Prostate gland (tissue), 2 donors: Measurements from ENCODE around the gene CYTH1. TPM values are rescaled to one million over a fixed set of nuclear protein-coding genes. Genes with fewer than 3 reads are reported as not detected.

Source experiments
- DNase-seq: peaks from one replicate; pipeline ENCODE4 v3.0.0-alpha.2; 2019; ENCODE audit warnings: low spot score
- H3K27ac ChIP-seq, 2 donors: fragments of 200-600 bp; sonication (generic); 2 replicates each; pipeline ENCODE4 v1.5.1; 2017 to 2019
- H3K27me3 ChIP-seq: fragments of 200-600 bp; sonication (generic); replicated peaks from 2 replicates; pipeline ENCODE4 v1.5.1; 2019; ENCODE audit not compliant: insufficient read depth
- H3K36me3 ChIP-seq, 2 donors: fragments of 200-600 bp; sonication (generic); 1 replicate in 1 of 2; 2 replicates in 1 of 2; pipeline versions ENCODE4 v1.5.1 to v1.8.1; 2017 to 2019
- H3K4me1 ChIP-seq: fragments of 200-600 bp; sonication (generic); replicated peaks from 2 replicates; pipeline ENCODE4 v1.5.1; 2019
- H3K4me3 ChIP-seq, 2 donors: fragments of 200-600 bp; sonication (generic); 2 replicates each; pipeline ENCODE4 v1.5.1; 2017 to 2019
- H3K9me3 ChIP-seq: fragments of 200-600 bp; sonication (generic); 2 replicates; pipeline ENCODE4 v1.5.1; 2017
- POLR2A ChIP-seq: fragments of 450-650 bp; IDR thresholded peaks from one replicate; pipeline ENCODE4 v1.6.1; 2016; ENCODE audit warnings: antibody characterized with exemption, mild to moderate bottlenecking
- POLR2AphosphoS5 ChIP-seq: sonication (generic); formaldehyde crosslinking; IDR thresholded peaks from one replicate; pipeline ENCODE4 v1.6.1; 2017; ENCODE audit warnings: antibody characterized with exemption
- WGBS: methylation state at CpG from one replicate; pipeline ENCODE4 v1.1.5; 2018; 5-methylcytosine and 5-hydroxymethylcytosine counted together
- intact Hi-C: fragments of 100-400 bp; cut with DNase I; formaldehyde crosslinking; loops from one replicate; pipeline ENCODE4 v1.14.2; 2022
- total RNA-seq, 2 donors: library from RNA; depleted of rRNA; stranded (reverse); fragments of >200 nt; gene quantifications; one replicate each; pipeline ENCODE4 v1.1.0, GENCODE V29; 2016
- TF ChIP-seq, protein P1 (sequence below), 4 experiments: fragments of 200-600 bp in 2 of 4; fragments of 450-650 bp in 2 of 4; sonication (generic) in 2 of 4; IDR thresholded peaks; 1 replicate in 3 of 4; 2 replicates in 1 of 4; pipeline ENCODE4 v1.5.1; 2016 to 2019; ENCODE audit warnings: antibody characterized with exemption in 4 of 4, mild to moderate bottlenecking in 2 of 4, moderate library complexity in 2 of 4

The CYTH1 gene
- total RNA-seq, 2 donors from 2014 or later: 65.2 to 73.9 TPM

DNA sequence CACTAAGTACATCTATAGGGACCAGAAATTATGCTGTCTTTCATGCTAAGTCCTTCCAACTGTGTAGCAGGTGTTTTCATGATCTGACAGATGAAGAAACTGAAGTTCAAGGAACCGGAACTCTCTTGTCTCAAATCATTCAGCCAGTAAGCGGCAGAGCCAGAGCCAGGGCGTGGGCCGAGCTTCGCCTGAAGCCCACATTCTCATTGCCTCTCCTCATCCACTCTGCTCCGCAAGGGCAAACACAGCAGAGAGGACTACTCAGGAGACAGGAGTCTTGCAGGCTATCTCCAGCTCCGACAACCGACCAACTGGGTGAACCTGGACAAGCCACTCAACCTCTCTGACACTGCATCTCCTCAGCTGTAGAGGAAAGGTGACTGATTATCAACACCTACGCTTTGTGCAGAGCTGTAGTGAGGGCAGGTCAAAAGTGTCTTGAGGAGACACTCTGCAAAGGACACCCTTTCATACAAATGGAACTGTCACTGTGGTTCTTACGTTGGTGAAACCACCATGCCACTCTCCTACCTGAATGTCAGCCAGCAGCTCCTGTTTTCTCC is 72.9 kb downstream of the CYTH1 start:
- TF ChIP-seq POLR2A (no peak), POLR2AphosphoS5 (no peak)
- TF ChIP-seq, protein P1, sequence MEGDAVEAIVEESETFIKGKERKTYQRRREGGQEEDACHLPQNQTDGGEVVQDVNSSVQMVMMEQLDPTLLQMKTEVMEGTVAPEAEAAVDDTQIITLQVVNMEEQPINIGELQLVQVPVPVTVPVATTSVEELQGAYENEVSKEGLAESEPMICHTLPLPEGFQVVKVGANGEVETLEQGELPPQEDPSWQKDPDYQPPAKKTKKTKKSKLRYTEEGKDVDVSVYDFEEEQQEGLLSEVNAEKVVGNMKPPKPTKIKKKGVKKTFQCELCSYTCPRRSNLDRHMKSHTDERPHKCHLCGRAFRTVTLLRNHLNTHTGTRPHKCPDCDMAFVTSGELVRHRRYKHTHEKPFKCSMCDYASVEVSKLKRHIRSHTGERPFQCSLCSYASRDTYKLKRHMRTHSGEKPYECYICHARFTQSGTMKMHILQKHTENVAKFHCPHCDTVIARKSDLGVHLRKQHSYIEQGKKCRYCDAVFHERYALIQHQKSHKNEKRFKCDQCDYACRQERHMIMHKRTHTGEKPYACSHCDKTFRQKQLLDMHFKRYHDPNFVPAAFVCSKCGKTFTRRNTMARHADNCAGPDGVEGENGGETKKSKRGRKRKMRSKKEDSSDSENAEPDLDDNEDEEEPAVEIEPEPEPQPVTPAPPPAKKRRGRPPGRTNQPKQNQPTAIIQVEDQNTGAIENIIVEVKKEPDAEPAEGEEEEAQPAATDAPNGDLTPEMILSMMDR (IDR thresholded peaks at IDR 0.05): no peak
- no peak for DNase-seq
- Histone ChIP-seq H3K27ac (no peak overlapping the region), H3K9me3 (no peaks in the 10 kb centered on the region), H3K27me3 (no peaks in the 10 kb centered on the region), H3K4me3 (no peak overlapping the region), H3K36me3 (no peaks in the 10 kb centered on the region), H3K4me1 (no peaks in the 10 kb centered on the region)
- WGBS: 77% methylated on average over 10 of the region's 10 CpGs
- intact Hi-C loops: loop anchor here (5.0 kb wide), 1 partner anchor 212 kb away; no protein-coding TSS in a partner anchor

DNA sequence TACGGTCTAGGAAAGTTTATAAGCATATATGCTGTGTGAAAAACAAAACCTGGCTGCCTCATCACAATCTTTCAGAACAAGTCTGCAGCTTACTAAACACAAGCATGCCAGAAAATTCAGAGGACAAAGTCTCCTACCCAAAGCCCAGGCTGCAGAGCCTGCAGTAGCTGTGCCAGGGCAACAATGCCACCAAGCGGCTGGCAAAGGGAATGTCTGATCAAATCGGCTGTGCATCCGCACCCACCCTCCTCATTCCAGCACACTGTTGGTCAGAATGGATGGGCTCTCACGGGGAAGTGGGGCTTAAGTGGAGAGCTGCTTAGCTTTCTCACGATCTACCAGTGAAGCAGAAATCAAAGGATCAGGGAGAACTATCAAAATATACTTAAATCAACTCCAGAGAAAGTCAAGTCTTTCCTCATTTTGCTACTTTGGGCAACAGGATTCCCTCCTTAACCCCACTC is 73.5 kb downstream of the CYTH1 start:
- Histone ChIP-seq H3K9me3 (no peaks in the 10 kb centered on the region), H3K4me3 (no peak overlapping the region), H3K27ac (no peak overlapping the region), H3K4me1 (no peaks in the 10 kb centered on the region), H3K36me3 (no peaks in the 10 kb centered on the region), H3K27me3 (no peaks in the 10 kb centered on the region)
- peak; percentile 49 for DNase-seq
- intact Hi-C loops: loop anchor here (5.0 kb wide), 1 partner anchor 211 kb away; no protein-coding TSS in a partner anchor
- whole genome bisulfite sequencing: 8% methylated on average over 6 of the region's 6 CpGs
- TF ChIP-seq, protein P1 (IDR thresholded peaks at IDR 0.05): peak; percentile 30 to 77 (median 70)
- TF ChIP-seq POLR2AphosphoS5 (peak; percentile 58), POLR2A (no peak)

DNA sequence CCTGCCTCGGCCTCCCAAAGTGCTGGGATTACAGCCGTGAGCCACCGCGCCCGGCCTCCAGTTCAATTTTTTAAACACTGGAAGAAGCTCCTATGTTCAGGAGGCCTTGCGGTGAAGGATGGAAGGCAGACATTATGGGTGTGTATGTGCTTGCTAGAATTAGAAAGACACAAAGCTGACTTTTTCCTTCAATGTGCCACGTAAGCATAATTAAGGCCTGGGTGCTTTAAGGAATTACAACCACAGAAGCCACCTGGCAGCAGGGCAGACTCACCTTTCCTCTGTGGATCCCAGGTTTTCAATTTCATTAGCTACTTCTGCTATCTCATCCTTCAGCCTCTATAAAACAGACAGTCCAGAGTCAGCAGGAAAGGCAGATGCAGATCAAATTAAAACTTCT is 74.2 kb downstream of the CYTH1 start:
- Histone ChIP-seq H3K27me3 (no peaks in the 10 kb centered on the region), H3K27ac (no peak overlapping the region), H3K36me3 (no peaks in the 10 kb centered on the region), H3K4me1 (no peaks in the 10 kb centered on the region), H3K9me3 (no peaks in the 10 kb centered on the region), H3K4me3 (no peak overlapping the region)
- 92% methylated on average over 7 of the region's 7 CpGs for WGBS
- TF ChIP-seq POLR2AphosphoS5: no peak
- TF ChIP-seq POLR2A: no peak
- TF ChIP-seq, protein P1 (IDR thresholded peaks at IDR 0.05): no peak
- intact Hi-C loops: loop anchor here (5.0 kb wide), 1 partner anchor 211 kb away; no protein-coding TSS in a partner anchor
- no peak for DNase-seq

DNA sequence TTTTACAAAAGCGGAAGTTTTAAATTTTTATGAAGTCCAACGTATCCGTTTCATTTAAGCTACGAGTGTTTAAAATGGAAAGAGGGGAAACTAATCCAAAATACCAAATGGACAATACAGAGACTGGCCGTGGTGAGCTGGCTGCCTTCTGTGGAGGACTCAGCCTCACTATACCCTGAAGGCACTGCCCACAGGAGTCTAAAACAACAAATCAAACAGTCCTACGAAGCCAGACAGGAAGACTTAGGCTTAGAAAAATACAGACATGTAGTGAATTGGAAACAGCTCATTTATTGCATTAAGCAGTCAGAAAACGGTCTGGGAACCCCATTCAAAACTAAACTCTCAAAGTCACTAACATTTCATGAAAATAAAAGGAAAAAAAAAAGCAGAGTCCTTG is 75.1 kb downstream of the CYTH1 start:
- no peak overlapping the region for H3K27ac ChIP-seq
- no peak for DNase-seq
- H3K9me3 ChIP-seq: no peaks in the 10 kb centered on the region
- no peak overlapping the region for H3K4me3 ChIP-seq
- WGBS: 61% methylated on average over 7 of the region's 7 CpGs
- peaks cover 0 to 1% of the 10 kb centered on the region in 2 donors for H3K36me3 ChIP-seq
- TF ChIP-seq, protein P1 (IDR thresholded peaks at IDR 0.05): no peak
- TF ChIP-seq POLR2AphosphoS5: no peak
- TF ChIP-seq POLR2A: no peak
- no peaks in the 10 kb centered on the region for H3K27me3 ChIP-seq
- intact Hi-C loops: loop anchor here (5.0 kb wide), 1 partner anchor 210 kb away; no protein-coding TSS in a partner anchor
- H3K4me1 ChIP-seq: no peaks in the 10 kb centered on the region
